Measurements from ENCODE around the gene ALK. TPM values are rescaled to one million over a fixed set of nuclear protein-coding genes. Genes with fewer than 3 reads are reported as not detected.

The ALK gene
- total and polyA plus RNA-seq, 10 of the 15 experiments (the other 5 are each of a cell fraction or from before 2014, with no cell fraction given) = 0.11 TPM; not detected in 9

DNA sequence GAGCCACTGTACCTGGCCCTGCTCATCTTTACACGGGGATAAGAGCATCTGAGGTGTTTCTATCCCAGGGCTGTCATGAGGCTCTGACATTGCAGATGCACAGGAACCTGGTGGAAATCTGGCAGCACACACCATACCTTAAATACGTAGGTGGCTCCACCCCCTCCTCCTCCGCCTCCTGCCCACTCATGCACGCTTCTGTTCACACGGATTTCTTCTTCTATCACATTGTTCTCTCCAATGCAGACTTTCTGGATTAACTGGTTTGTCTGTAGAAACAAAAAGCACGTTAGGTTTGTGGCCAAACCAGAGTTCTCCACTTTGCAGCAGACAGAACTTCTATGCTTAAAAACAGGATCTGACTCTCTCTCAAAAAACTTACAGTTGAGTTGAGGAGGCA is 688.0 kb downstream of the ALK start:
- WGBS (ENCODE audit: insufficient coverage, insufficient replicate concordance, low lambda C conversion rate, missing lambda C conversion rate) = 0% methylated on average over 4 of the region's 6 CpGs
- peaks cover 0 to 5% of the 10 kb centered on the region in 2 experiments; a peak in 2 of 4 replicates for H3K27me3 ChIP-seq (replicated peaks in 1 of 2; ENCODE audit: control insufficient read depth in 2 of 2, insufficient read depth in 2 of 2, low read length in 1 of 2)
- no peaks in the 10 kb centered on the region for H3K79me2 ChIP-seq (ENCODE audit: control insufficient read depth, insufficient read depth, low read length)
- ChIA-PET RAD21 (ENCODE audit: unreplicated experiment) (no interaction called here), POLR2A (no interaction called here), CTCF (no interaction called here), SMC1A (ENCODE audit: uncharacterized antibody, unreplicated experiment) (no interaction called here)
- TF ChIP-seq KLF5 (IDR thresholded peaks at IDR 0.05; ENCODE audit: partially characterized antibody) (no peak), ESRRA (IDR thresholded peaks at IDR 0.05; ENCODE audit: low read length) (no peak)
- TF ChIP-seq, protein P1, sequence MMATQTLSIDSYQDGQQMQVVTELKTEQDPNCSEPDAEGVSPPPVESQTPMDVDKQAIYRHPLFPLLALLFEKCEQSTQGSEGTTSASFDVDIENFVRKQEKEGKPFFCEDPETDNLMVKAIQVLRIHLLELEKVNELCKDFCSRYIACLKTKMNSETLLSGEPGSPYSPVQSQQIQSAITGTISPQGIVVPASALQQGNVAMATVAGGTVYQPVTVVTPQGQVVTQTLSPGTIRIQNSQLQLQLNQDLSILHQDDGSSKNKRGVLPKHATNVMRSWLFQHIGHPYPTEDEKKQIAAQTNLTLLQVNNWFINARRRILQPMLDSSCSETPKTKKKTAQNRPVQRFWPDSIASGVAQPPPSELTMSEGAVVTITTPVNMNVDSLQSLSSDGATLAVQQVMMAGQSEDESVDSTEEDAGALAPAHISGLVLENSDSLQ (IDR thresholded peaks at IDR 0.05) = no peak
- H3K9me3 ChIP-seq (replicated peaks; ENCODE audit: control insufficient read depth, insufficient read depth, low read length) = no peaks in the 10 kb centered on the region
- no peaks in the 10 kb centered on the region for H3K4me1 ChIP-seq (ENCODE audit: control insufficient read depth, insufficient read depth, low read length)
- DNase-seq (ENCODE audit: low read depth, low spot score) = no peak
- H3K27ac ChIP-seq (ENCODE audit: control insufficient read depth, insufficient read depth) = no peak overlapping the region
- H3K36me3 ChIP-seq (ENCODE audit: control insufficient read depth in 2 of 2, insufficient read depth in 2 of 2, low read length in 1 of 2) = no peaks in the 10 kb centered on the region
- BruUV-seq (replicated peaks) = no TSS peak
- no peak overlapping the region for H3K9ac ChIP-seq (ENCODE audit: control insufficient read depth, insufficient read depth, low read length)
- no peak overlapping the region for H3K4me2 ChIP-seq (ENCODE audit: control insufficient read depth, insufficient read depth)
- intact Hi-C loops (cut with micrococcal nuclease; ENCODE audit: unreplicated experiment) (no loop called here), in situ Hi-C loops (cut with MboI) (no loop called here)
- no peak for ATAC-seq
- no peak for FAIRE-seq
- H4K20me1 ChIP-seq (ENCODE audit: control insufficient read depth, insufficient read depth) = no peaks in the 10 kb centered on the region
- H2AFZ ChIP-seq (ENCODE audit: control insufficient read depth, low read depth, low read length) = no peak overlapping the region
- no peak overlapping the region for H3K4me3 ChIP-seq

DNA sequence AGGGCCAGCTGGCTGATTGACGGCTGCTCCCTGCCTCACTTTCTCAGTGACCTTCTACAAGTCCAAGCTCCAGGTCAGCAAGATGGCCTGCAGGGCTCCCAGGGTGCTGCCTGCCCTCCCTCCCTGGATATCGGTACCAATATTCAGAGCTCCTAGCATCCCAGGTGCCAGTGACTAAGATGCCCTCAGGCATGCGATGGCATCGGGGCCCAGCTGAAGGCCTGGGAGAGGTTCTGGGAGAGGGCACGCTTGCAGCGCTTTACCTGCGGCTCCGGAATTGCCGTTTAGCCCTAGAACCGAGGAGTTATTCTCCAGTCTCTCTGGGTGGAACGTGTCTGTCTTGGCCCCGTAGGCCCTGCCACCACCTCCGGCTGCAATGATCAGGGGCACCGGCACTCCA is 689.3 kb downstream of the ALK start:
- no peak for ATAC-seq
- no peak overlapping the region for H3K4me2 ChIP-seq (ENCODE audit: control insufficient read depth, insufficient read depth)
- CTCF ChIA-PET = no interaction called here
- H3K27ac ChIP-seq (ENCODE audit: control insufficient read depth, insufficient read depth) = no peak overlapping the region
- no peaks in the 10 kb centered on the region for H4K20me1 ChIP-seq (ENCODE audit: control insufficient read depth, insufficient read depth)
- no peak overlapping the region for H3K4me3 ChIP-seq
- no peaks in the 10 kb centered on the region for H3K4me1 ChIP-seq (ENCODE audit: control insufficient read depth, insufficient read depth, low read length)
- no peaks in the 10 kb centered on the region for H3K9me3 ChIP-seq (replicated peaks; ENCODE audit: control insufficient read depth, insufficient read depth, low read length)
- no peaks in the 10 kb centered on the region for H3K79me2 ChIP-seq (ENCODE audit: control insufficient read depth, insufficient read depth, low read length)
- BruUV-seq (replicated peaks) = no TSS peak
- DNase-seq (ENCODE audit: low read depth, low spot score) = no peak
- H3K9ac ChIP-seq (ENCODE audit: control insufficient read depth, insufficient read depth, low read length) = no peak overlapping the region
- intact Hi-C loops (cut with micrococcal nuclease; ENCODE audit: unreplicated experiment) = no loop called here
- H2AFZ ChIP-seq (ENCODE audit: control insufficient read depth, low read depth, low read length) = no peak overlapping the region
- POLR2A ChIA-PET = no interaction called here
- WGBS (ENCODE audit: insufficient coverage, insufficient replicate concordance, low lambda C conversion rate, missing lambda C conversion rate) = 70% methylated on average over 14 of the region's 14 CpGs
- no peak for FAIRE-seq
- peaks cover 0 to 5% of the 10 kb centered on the region in 2 experiments; a peak in 2 of 4 replicates for H3K27me3 ChIP-seq (replicated peaks in 1 of 2; ENCODE audit: control insufficient read depth in 2 of 2, insufficient read depth in 2 of 2, low read length in 1 of 2)
- SMC1A ChIA-PET (ENCODE audit: uncharacterized antibody, unreplicated experiment) = no interaction called here
- RAD21 ChIA-PET (ENCODE audit: unreplicated experiment) = no interaction called here
- TF ChIP-seq HDGF (IDR thresholded peaks at IDR 0.05) (no peak), RBBP5 (conservative IDR thresholded peaks at IDR 0.05) (no peak), SIN3A (IDR thresholded peaks at IDR 0.05; ENCODE audit: low read depth, low read length) (no peak), PML (IDR thresholded peaks at IDR 0.05; ENCODE audit: low read length) (no peak), FOXM1 (IDR thresholded peaks at IDR 0.05; ENCODE audit: low read depth, low read length) (no peak)
- TF ChIP-seq, protein P2, sequence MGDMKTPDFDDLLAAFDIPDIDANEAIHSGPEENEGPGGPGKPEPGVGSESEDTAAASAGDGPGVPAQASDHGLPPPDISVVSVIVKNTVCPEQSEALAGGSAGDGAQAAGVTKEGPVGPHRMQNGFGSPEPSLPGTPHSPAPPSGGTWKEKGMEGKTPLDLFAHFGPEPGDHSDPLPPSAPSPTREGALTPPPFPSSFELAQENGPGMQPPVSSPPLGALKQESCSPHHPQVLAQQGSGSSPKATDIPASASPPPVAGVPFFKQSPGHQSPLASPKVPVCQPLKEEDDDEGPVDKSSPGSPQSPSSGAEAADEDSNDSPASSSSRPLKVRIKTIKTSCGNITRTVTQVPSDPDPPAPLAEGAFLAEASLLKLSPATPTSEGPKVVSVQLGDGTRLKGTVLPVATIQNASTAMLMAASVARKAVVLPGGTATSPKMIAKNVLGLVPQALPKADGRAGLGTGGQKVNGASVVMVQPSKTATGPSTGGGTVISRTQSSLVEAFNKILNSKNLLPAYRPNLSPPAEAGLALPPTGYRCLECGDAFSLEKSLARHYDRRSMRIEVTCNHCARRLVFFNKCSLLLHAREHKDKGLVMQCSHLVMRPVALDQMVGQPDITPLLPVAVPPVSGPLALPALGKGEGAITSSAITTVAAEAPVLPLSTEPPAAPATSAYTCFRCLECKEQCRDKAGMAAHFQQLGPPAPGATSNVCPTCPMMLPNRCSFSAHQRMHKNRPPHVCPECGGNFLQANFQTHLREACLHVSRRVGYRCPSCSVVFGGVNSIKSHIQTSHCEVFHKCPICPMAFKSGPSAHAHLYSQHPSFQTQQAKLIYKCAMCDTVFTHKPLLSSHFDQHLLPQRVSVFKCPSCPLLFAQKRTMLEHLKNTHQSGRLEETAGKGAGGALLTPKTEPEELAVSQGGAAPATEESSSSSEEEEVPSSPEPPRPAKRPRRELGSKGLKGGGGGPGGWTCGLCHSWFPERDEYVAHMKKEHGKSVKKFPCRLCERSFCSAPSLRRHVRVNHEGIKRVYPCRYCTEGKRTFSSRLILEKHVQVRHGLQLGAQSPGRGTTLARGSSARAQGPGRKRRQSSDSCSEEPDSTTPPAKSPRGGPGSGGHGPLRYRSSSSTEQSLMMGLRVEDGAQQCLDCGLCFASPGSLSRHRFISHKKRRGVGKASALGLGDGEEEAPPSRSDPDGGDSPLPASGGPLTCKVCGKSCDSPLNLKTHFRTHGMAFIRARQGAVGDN (IDR thresholded peaks at IDR 0.05) = no peak
- no peaks in the 10 kb centered on the region for H3K36me3 ChIP-seq (ENCODE audit: control insufficient read depth in 2 of 2, insufficient read depth in 2 of 2, low read length in 1 of 2)
- in situ Hi-C loops (cut with MboI) = no loop called here

Measured in GM12878 (cell line).